OCI-LY1 (cell line): ENCODE results near the gene FALEC.

Experiments
- EZH2 ChIP-seq: fragments of 200-600 bp; sonication (generic), shearing (Covaris generic); IDR thresholded peaks from 2 replicates; pipeline ENCODE4 v1.8.0; 2017; ENCODE audit warnings: borderline replicate concordance, mixed run types, mild to moderate bottlenecking, antibody characterized with exemption, low read length, moderate library complexity, mixed read lengths
- TF ChIP-seq, protein P1 (sequence below): fragments of 200-600 bp; sonication (generic), shearing (Covaris generic); IDR thresholded peaks from 2 replicates; pipeline ENCODE4 v1.5.1; 2017; ENCODE audit warnings: mild to moderate bottlenecking, antibody characterized with exemption, low read length, moderate library complexity, mixed read lengths

DNA sequence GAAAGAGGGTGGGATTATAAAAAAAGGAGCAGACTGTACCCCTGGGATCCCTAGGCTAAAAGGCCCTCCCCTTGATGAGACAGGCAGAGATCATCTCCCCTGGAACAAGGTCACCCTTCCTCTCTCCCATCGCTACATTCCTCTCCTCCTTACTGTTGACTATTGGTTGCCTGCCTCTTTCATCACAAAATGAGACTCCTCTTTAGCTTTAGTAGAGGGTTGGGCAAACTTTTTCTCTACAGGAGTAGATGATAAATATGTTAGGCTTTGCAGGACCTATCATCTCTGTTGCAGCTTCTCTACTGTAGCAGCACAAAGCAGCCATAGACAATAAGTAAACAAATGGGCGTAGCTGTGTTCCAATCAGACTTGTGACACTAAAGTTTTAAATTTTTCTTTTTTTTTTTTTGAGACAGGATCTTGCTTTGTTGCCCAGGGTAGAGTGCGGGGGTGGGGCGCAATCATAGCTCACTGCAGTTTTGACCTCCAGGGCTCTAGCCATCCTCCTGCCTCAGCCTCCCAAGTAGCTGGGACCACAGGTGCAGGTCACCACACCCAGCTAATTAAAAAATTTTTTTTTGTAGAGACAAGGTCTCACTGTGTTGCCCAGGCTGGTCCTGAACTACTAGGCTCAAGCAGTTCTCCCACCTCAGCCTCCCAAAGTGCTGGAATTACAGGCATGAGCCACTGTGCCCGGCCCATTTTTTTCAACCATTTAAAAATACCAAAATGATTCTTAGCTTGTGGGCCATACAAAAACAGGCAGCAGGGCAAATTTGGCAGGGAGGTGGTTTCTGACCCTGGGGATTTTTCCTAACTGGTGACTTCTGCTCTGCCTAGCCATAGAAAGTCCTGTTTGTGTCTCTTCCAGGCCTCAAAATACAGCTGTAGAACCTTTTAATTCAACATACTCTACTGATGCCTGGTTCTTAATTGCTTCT lies 48.8 kb downstream of the FALEC start:
- TF ChIP-seq, protein P1, sequence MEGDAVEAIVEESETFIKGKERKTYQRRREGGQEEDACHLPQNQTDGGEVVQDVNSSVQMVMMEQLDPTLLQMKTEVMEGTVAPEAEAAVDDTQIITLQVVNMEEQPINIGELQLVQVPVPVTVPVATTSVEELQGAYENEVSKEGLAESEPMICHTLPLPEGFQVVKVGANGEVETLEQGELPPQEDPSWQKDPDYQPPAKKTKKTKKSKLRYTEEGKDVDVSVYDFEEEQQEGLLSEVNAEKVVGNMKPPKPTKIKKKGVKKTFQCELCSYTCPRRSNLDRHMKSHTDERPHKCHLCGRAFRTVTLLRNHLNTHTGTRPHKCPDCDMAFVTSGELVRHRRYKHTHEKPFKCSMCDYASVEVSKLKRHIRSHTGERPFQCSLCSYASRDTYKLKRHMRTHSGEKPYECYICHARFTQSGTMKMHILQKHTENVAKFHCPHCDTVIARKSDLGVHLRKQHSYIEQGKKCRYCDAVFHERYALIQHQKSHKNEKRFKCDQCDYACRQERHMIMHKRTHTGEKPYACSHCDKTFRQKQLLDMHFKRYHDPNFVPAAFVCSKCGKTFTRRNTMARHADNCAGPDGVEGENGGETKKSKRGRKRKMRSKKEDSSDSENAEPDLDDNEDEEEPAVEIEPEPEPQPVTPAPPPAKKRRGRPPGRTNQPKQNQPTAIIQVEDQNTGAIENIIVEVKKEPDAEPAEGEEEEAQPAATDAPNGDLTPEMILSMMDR = no peak
- TF ChIP-seq EZH2 = no peak
